ENCODE data around the gene PRICKLE2.

- TF ChIP-seq, protein P1, sequence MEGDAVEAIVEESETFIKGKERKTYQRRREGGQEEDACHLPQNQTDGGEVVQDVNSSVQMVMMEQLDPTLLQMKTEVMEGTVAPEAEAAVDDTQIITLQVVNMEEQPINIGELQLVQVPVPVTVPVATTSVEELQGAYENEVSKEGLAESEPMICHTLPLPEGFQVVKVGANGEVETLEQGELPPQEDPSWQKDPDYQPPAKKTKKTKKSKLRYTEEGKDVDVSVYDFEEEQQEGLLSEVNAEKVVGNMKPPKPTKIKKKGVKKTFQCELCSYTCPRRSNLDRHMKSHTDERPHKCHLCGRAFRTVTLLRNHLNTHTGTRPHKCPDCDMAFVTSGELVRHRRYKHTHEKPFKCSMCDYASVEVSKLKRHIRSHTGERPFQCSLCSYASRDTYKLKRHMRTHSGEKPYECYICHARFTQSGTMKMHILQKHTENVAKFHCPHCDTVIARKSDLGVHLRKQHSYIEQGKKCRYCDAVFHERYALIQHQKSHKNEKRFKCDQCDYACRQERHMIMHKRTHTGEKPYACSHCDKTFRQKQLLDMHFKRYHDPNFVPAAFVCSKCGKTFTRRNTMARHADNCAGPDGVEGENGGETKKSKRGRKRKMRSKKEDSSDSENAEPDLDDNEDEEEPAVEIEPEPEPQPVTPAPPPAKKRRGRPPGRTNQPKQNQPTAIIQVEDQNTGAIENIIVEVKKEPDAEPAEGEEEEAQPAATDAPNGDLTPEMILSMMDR (IDR thresholded peaks at IDR 0.05) = no peak
- no peak for TF ChIP-seq POLR2A (IDR thresholded peaks at IDR 0.05)
Observed at GRCh38 chr3:64209866-64210621, 15.2 kb downstream of the PRICKLE2 start.

All from testis (tissue), 2 donors.